ENCODE data around the gene RPS6KA4.
A peak's percentile ranks its signal among the peaks of the same experiment; 100 is the strongest.

RPS6KA4 gene

DNA sequence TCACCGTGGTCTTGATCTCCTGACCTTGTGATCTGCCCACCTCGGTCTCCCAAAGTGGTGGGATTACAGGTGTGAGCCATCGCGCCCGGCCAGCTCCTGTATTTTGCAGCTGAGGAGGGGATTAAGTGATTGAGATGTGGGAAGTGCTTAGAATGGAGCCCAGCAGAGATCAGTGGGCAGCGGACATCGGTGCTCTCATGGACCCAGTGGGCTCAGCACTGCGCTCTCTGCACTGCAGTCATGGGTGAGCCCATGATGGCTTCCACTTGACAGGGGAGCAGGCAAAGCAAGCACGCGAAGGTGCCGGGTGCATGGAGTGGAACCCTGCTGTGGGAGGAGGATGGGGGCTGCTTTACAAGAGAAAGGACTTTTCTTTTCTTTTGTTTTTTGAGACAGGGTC lies 28.1 kb upstream of the RPS6KA4 start:
- no peak for DNase-seq (ENCODE audit: low read depth)
- TF ChIP-seq, protein P1, sequence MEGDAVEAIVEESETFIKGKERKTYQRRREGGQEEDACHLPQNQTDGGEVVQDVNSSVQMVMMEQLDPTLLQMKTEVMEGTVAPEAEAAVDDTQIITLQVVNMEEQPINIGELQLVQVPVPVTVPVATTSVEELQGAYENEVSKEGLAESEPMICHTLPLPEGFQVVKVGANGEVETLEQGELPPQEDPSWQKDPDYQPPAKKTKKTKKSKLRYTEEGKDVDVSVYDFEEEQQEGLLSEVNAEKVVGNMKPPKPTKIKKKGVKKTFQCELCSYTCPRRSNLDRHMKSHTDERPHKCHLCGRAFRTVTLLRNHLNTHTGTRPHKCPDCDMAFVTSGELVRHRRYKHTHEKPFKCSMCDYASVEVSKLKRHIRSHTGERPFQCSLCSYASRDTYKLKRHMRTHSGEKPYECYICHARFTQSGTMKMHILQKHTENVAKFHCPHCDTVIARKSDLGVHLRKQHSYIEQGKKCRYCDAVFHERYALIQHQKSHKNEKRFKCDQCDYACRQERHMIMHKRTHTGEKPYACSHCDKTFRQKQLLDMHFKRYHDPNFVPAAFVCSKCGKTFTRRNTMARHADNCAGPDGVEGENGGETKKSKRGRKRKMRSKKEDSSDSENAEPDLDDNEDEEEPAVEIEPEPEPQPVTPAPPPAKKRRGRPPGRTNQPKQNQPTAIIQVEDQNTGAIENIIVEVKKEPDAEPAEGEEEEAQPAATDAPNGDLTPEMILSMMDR (IDR thresholded peaks at IDR 0.05; ENCODE audit: insufficient read depth, low read depth, low read length, missing control alignments) = no peak
- H3K4me3 ChIP-seq (ENCODE audit: low read length) = no peak overlapping the region

DNA sequence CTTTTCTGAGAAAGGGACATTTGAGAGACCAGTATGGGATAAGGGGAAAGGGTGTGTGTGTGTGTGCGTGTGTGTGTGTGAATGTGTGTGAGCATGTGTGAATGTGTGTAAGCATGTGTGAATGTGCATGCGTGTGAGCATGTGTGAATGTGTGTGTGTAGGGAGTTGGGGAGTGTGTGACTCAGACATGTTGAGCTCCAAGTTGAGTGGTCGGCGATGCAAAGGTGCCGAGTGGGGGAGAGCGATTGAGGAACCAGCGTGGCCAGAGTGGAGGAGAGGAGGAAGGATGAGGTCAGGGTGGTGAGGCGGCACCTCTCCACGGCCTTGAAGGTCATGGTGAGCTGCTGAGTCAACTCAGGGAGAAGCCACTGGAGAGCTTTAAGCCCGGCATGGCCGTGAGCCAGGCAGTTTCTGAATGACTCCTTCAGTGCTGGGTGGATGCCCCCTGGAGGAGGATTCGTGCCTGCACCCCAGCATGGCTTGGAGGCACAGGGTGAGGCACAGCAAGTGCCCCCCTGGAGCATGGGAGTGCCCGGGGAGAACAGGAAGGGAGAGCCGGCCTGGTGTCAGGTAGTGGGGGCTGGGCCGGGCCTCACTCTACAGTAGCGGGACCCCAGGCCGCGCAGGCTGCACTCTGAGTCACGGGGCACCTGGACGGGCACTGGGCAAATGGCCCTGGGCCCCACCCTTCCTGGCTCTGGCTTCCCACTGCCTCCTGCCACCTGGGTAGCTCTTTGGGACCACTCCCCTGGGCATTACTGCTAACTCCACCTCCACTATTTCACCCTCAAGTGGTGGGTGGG lies 27.2 kb upstream of the RPS6KA4 start:
- H3K4me3 ChIP-seq (ENCODE audit: low read length) = no peak overlapping the region
- peak; percentile 93 for DNase-seq (ENCODE audit: low read depth)
- TF ChIP-seq, protein P1 (IDR thresholded peaks at IDR 0.05; ENCODE audit: insufficient read depth, low read depth, low read length, missing control alignments) = peak; percentile 81

DNA sequence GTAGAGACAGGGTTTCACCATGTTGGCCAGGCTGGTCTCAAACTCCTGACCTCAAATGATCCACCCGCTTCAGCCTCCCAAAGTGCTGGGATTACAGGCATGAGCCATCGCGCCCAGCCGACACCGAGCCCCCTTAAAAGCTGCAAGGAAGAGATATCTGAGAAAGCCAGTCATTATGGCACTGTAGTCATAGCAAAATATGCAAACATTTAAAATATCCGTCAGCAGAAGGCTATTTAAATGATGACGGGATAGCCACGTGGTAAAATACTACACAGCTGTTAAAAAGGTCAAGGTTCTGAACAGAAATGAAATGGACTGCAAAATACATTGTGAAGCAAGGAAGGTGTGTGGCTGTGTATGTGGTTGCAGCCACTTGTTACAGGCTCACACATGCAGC lies 25.4 kb upstream of the RPS6KA4 start:
- TF ChIP-seq, protein P1 (IDR thresholded peaks at IDR 0.05; ENCODE audit: insufficient read depth, low read depth, low read length, missing control alignments) = no peak
- no peak for DNase-seq (ENCODE audit: low read depth)
- no peak overlapping the region for H3K4me3 ChIP-seq (ENCODE audit: low read length)

DNA sequence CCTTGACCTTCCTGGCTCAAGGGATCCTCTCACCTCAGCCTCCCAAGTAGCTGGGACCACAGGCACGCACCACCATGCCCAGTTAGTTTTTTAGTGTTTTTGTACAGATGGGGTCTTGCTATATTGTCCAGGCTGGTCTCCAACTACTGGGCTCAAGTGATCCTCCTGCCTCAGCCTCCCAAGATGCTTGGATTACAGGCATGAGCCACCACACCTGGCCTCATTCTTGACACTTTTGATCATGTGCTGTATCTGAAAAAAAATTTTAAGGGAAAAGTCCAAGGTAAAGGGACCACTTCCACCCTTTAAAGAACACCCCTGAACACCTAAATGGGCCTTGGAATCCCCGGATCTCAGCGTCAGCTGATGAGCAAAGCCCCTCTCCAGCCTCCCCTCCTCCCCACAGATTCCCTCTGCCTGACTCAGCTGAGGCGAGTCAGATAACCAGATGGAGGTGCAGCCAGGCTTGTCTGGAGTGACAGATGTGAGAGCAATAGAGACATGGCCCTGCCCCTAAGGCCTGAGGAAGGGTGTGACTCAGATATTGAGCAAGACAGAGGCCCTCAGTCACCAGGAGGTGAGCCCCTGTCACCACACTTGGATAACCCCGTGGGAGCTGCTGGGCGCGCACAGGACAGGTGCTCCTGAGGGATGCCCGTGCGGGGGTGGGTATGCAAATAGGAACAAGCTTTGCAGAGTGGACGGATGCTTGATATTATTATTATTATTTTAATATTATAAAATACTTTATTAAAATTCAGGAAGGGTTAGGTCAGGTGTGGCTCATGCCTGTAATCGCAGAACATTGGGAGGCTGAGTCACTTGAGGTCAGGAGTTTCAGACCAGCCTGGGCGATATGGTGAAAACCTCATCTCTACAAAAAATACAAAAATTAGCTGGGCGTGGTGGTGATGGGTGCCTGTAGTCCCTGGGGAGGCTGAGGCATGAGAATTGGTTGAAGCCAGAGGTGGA lies 23.9 kb upstream of the RPS6KA4 start:
- TF ChIP-seq, protein P1 (IDR thresholded peaks at IDR 0.05; ENCODE audit: insufficient read depth, low read depth, low read length, missing control alignments) = peak; percentile 8
- H3K4me3 ChIP-seq (ENCODE audit: low read length) = no peak overlapping the region
- DNase-seq (ENCODE audit: low read depth) = peak; percentile 99

DNA sequence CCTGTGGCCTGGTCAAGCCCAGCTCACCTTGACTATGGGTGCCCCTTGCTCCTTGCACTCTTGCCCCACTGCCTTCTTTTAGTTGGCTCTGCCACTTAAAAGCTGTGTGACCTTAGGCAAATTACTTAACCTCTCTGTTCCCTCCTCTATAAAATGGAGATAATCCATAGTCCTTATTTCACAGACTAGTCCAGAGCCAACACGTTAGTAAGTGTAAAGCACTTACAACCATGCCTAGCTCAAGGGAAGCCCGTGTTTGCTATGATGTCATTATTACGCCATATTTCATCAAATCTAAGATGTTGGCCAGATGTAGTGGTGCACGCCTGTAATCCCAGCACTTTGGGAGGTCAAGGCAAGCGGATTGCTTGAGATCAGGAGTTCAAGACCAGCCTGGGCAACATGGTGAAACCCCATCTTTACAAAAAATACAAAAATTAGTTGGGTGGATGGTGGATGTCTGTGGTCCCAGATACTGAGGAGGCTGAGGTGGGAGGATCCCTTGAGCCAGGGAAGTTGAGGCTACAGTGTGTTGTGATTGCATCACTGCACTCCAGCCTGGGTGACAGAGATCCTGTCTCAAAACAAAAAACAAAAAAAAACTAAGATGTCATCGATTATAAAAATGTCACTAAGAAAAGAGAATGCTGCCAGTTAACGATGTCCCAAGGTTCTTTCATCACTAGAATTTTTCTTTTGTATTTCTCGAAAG lies 21.3 kb upstream of the RPS6KA4 start:
- no peak for DNase-seq (ENCODE audit: low read depth)
- no peak overlapping the region for H3K4me3 ChIP-seq (ENCODE audit: low read length)
- TF ChIP-seq, protein P1 (IDR thresholded peaks at IDR 0.05; ENCODE audit: insufficient read depth, low read depth, low read length, missing control alignments) = no peak

DNA sequence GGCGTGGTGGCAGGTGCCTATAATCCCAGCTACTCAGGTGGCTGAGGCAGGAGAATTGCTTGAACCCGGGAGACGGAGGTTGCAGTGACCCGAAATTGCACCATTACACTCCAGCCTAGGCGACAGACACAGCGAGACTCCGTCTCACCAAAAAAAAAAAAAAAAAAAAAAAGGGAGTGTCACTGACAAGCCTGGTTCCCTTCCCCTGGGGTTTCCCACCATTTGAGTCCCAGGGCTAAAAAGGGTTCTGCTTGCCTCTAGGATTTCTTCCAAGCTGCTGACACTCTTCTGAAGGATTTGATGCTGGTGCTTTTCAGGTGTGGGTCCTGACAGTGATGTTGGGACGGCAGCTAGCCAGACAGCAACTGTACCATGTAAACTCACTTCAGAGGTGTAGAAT lies 20.2 kb upstream of the RPS6KA4 start:
- no peak for DNase-seq (ENCODE audit: low read depth)
- TF ChIP-seq, protein P1 (IDR thresholded peaks at IDR 0.05; ENCODE audit: insufficient read depth, low read depth, low read length, missing control alignments) = no peak
- no peak overlapping the region for H3K4me3 ChIP-seq (ENCODE audit: low read length)
